A673 (cell line): ENCODE measurements around the gene FAM171A2. TPM values are rescaled to one million over a fixed set of nuclear protein-coding genes. Genes with fewer than 3 reads are reported as not detected.
"Not testable (repeated sequence)": the region's sequence is repeated elsewhere in the genome, so short reads cannot be mapped to it uniquely, and the experiment has no call there.

Source experiments
- BruUV-seq: library from RNA; stranded (reverse); fragments of 400-500 nt; replicated peaks from 2 replicates; lab custom pipeline; 2021; lab: Mats Ljungman, UMichigan
- CTCF ChIA-PET: fragments of 300-600 bp; sonication (Branson Sonifier 250); formaldehyde crosslinking; loops from one replicate; lab custom pipeline; 2022; ENCODE audit warnings: antibody characterized with exemption; lab: Charles Lee
- POLR2A ChIA-PET: fragments of 300-600 bp; sonication (Branson Sonifier 250); formaldehyde crosslinking; loops from one replicate; lab custom pipeline; 2022; ENCODE audit warnings: antibody characterized with exemption; ENCODE audit not compliant: low non-redundant PET; lab: Charles Lee
- DNase-seq: peaks from one replicate; pipeline ENCODE4 v3.0.0-alpha.2; 2015; ENCODE audit warnings: low spot score
- H3K27ac ChIP-seq: fragments of 200-600 bp; sonication (generic); 2 replicates; pipeline ENCODE4 v1.5.1; 2016; ENCODE audit warnings: mixed run types, low read depth, mild to moderate bottlenecking, mixed read lengths, antibody characterized with exemption, low read length; ENCODE audit not compliant: poor library complexity, severe bottlenecking
- H3K27me3 ChIP-seq: fragments of 200-600 bp; sonication (generic); replicated peaks from 2 replicates; pipeline ENCODE4 v1.6.1; 2017; ENCODE audit warnings: mixed run types, low read depth, mild to moderate bottlenecking, mixed read lengths, antibody characterized with exemption, low read length; ENCODE audit not compliant: insufficient read depth, poor library complexity
- H3K36me3 ChIP-seq: fragments of 200-600 bp; sonication (generic); 2 replicates; pipeline ENCODE4 v1.6.1; 2016; ENCODE audit warnings: mixed run types, mild to moderate bottlenecking, mixed read lengths, antibody characterized with exemption, low read length; ENCODE audit not compliant: insufficient read depth, poor library complexity, severe bottlenecking
- H3K4me1 ChIP-seq: fragments of 200-600 bp; sonication (generic); 2 replicates; pipeline ENCODE4 v1.6.1; 2017; ENCODE audit warnings: mixed run types, mild to moderate bottlenecking, mixed read lengths, antibody characterized with exemption, low read length; ENCODE audit not compliant: insufficient read depth, poor library complexity, severe bottlenecking
- H3K4me3 ChIP-seq: fragments of 200-600 bp; sonication (generic); 2 replicates; pipeline ENCODE4 v1.5.1; 2016; ENCODE audit warnings: low read depth, mixed run types, mild to moderate bottlenecking, mixed read lengths, low read length; ENCODE audit not compliant: poor library complexity, severe bottlenecking
- H3K9me3 ChIP-seq: fragments of 200-600 bp; sonication (generic); 2 replicates; pipeline ENCODE4 v1.6.1; 2016; ENCODE audit warnings: mixed run types, low read depth, mild to moderate bottlenecking, mixed read lengths, antibody characterized with exemption, low read length; ENCODE audit not compliant: poor library complexity, severe bottlenecking
- EZH2 ChIP-seq: fragments of 200-600 bp; sonication (generic); IDR thresholded peaks from 2 replicates; pipeline ENCODE4 v1.6.1; 2017; ENCODE audit warnings: borderline replicate concordance, low read depth, mild to moderate bottlenecking, mixed read lengths, antibody characterized with exemption, low read length; ENCODE audit not compliant: poor library complexity, severe bottlenecking
- intact Hi-C: fragments of 100-400 bp; cut with micrococcal nuclease; formaldehyde crosslinking; loops from one replicate; pipeline ENCODE4 v1.10.0; 2022; ENCODE audit not compliant: unreplicated experiment
- total RNA-seq: library from RNA; stranded (reverse); gene quantifications from 2 replicates; pipeline ENCODE4 v1.2.3, GENCODE V29; 2021
- TF ChIP-seq, protein P1 (sequence below): fragments of 300-800, 200-600 bp; sonication (generic); conservative IDR thresholded peaks from 2 replicates; pipeline ENCODE4 v1.5.1; 2017; ENCODE audit warnings: low read depth, mild to moderate bottlenecking, antibody characterized with exemption, low read length, moderate library complexity, mixed read lengths

The FAM171A2 gene
- total RNA-seq, 1 experiment from 2014 or later: 12.8 TPM

- intact Hi-C loops: no loop called here
- BruUV-seq: no TSS peak
- no peaks in the 10 kb centered on the region for H3K9me3 ChIP-seq
Observed at GRCh38 chr17:44367231-44367979, 3.8 kb upstream of the FAM171A2 start.

DNA sequence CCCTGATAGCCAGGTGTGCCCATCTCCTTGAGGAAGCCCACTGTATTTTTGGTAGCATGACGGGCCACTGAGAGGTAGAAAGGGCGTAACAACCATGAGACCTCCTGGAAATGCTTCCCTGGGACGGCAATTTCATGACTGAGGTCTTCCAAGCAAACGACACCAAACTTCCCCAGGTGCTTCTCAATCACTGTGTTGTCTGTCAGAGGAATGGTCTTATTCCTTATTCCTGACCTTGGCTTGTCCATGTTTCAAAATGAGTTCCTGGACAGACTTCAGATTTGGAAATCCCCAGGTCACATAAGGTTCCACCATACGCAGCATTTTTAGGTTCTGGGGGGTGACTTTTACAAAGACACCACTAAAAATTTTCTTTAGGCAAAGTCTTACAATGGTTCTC lies 1.4 kb upstream of the FAM171A2 start:
- intact Hi-C loops, H3K36me3 ChIP-seq, H3K4me3 ChIP-seq, H3K27me3 ChIP-seq, H3K9me3 ChIP-seq, CTCF ChIA-PET, POLR2A ChIA-PET, DNase-seq, BruUV-seq, H3K27ac ChIP-seq: not testable (repeated sequence)
- peaks cover 21% of the 10 kb centered on the region for H3K4me1 ChIP-seq

More at GRCh38 chr17:44367231-44367979, 3.8 kb upstream of the FAM171A2 start:
- Histone ChIP-seq H3K36me3 (no peaks in the 10 kb centered on the region), H3K27me3 (no peaks in the 10 kb centered on the region), H3K4me1 (peaks cover 4% of the 10 kb centered on the region), H3K4me3 (no peak overlapping the region), H3K27ac (no peak overlapping the region)
- POLR2A ChIA-PET: no interaction called here
- CTCF ChIA-PET: no interaction called here
- TF ChIP-seq, protein P1, sequence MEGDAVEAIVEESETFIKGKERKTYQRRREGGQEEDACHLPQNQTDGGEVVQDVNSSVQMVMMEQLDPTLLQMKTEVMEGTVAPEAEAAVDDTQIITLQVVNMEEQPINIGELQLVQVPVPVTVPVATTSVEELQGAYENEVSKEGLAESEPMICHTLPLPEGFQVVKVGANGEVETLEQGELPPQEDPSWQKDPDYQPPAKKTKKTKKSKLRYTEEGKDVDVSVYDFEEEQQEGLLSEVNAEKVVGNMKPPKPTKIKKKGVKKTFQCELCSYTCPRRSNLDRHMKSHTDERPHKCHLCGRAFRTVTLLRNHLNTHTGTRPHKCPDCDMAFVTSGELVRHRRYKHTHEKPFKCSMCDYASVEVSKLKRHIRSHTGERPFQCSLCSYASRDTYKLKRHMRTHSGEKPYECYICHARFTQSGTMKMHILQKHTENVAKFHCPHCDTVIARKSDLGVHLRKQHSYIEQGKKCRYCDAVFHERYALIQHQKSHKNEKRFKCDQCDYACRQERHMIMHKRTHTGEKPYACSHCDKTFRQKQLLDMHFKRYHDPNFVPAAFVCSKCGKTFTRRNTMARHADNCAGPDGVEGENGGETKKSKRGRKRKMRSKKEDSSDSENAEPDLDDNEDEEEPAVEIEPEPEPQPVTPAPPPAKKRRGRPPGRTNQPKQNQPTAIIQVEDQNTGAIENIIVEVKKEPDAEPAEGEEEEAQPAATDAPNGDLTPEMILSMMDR: no peak
- no peak for TF ChIP-seq EZH2
- no peak for DNase-seq

DNA sequence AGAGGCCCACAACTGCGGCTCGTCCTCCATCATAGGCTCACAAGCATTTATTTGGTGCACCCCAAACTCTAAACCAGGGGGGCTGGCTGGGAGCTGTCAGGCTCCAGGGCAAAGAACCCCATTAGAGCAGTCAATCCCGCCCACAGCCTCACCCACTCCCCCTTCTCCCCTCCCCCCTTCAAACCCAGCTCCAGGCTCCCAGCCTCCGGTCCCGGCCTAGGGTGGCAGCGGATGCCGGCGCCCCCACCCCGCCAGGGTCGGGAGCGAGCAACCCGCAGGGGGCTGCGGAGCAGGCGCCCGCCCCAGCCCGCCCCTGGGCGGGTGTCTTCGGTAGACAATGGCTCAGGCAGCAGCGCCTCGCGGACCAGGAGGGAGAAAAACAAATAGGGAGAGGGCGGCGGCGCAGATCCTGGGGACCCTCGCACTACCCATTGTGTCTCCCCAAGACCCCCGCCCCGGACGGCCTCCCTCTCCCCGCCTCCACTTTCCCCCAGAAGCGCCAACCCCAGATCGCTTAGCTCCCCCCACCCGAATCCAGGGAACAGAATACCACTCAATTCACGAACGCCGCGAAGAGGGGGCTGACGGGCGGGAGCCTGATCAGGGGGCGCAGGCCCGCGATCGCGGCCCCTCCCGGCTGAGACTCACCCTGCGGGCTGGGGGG lies 572 bp downstream of the FAM171A2 start:
- peaks cover 21% of the 10 kb centered on the region for H3K4me1 ChIP-seq
- peak overlapping the region; percentile 68 for H3K4me3 ChIP-seq
- no peaks in the 10 kb centered on the region for H3K36me3 ChIP-seq
- H3K27ac ChIP-seq: peak overlapping the region; percentile 80
- no peak for TF ChIP-seq EZH2
- TF ChIP-seq, protein P1: no peak
- H3K27me3 ChIP-seq: no peaks in the 10 kb centered on the region
- ChIA-PET POLR2A (no interaction called here), CTCF (interaction anchor here (0.6 to 0.7 kb wide), 3 partner anchors 10 to 207 kb away, joined by 4 to 12 read pairs (median 4); no protein-coding TSS in a partner anchor)
- DNase-seq: peak; percentile 26
- no peaks in the 10 kb centered on the region for H3K9me3 ChIP-seq
- intact Hi-C loops: no loop called here
- no TSS peak for BruUV-seq
